Astrocyte (in vitro differentiated cells and primary cell): Measurements from ENCODE around the gene MYO6. TPM values are rescaled to one million over a fixed set of nuclear protein-coding genes. Genes with fewer than 3 reads are reported as not detected.

Experiments
- DNase-seq: peaks from one replicate; pipeline ENCODE4 v3.0.0-alpha.2; 2010; ENCODE audit warnings: low read depth
- FAIRE-seq: peaks from 2 replicates; lab custom pipeline; 2011; peaks lifted over from hg19 to GRCh38; lab: Jason Lieb, UNC
- H2AFZ ChIP-seq: 2 replicates; pipeline ENCODE4 v1.6.0; 2012; ENCODE audit warnings: low read depth, low read length, inconsistent platforms
- H3K27ac ChIP-seq: 2 replicates; pipeline ENCODE4 v1.5.1; 2011; ENCODE audit warnings: low read depth, low read length, inconsistent platforms
- H3K27me3 ChIP-seq: 2 replicates; pipeline ENCODE4 v1.6.0; 2011; ENCODE audit warnings: low read length, inconsistent platforms; ENCODE audit not compliant: insufficient read depth
- H3K36me3 ChIP-seq: 2 replicates; pipeline ENCODE4 v1.5.1; 2011; ENCODE audit warnings: low read length, inconsistent platforms; ENCODE audit not compliant: insufficient read depth
- H3K4me1 ChIP-seq: 2 replicates; pipeline ENCODE4 v1.5.1; 2011; ENCODE audit warnings: low read length, inconsistent platforms; ENCODE audit not compliant: insufficient read depth
- H3K4me2 ChIP-seq: 2 replicates; pipeline ENCODE4 v1.6.0; 2012; ENCODE audit warnings: low read length, inconsistent platforms
- H3K4me3 ChIP-seq: 2 replicates; pipeline ENCODE4 v1.5.1; 2011; ENCODE audit warnings: low read depth, mild to moderate bottlenecking, low read length, inconsistent platforms; ENCODE audit not compliant: insufficient read depth
- H3K79me2 ChIP-seq: 2 replicates; pipeline ENCODE4 v1.6.0; 2012; ENCODE audit warnings: mild to moderate bottlenecking, low read length, inconsistent platforms; ENCODE audit not compliant: insufficient read depth
- H3K9ac ChIP-seq: 2 replicates; pipeline ENCODE4 v1.6.0; 2012; ENCODE audit warnings: mild to moderate bottlenecking, low read length, inconsistent platforms
- H3K9me3 ChIP-seq: 2 replicates; pipeline ENCODE4 v1.5.1; 2012; ENCODE audit warnings: low read depth, mild to moderate bottlenecking, low read length, inconsistent platforms; ENCODE audit not compliant: insufficient read depth
- H4K20me1 ChIP-seq: 2 replicates; pipeline ENCODE4 v1.6.0; 2012; ENCODE audit warnings: low read length, inconsistent platforms; ENCODE audit not compliant: insufficient read depth
- H3K27ac Mint-ChIP-seq: one replicate; pipeline ENCODE4 v1.8.0; 2021; ENCODE audit warnings: mild to moderate bottlenecking, mixed read lengths; ENCODE audit not compliant: unreplicated experiment
- H3K27me3 Mint-ChIP-seq: one replicate; pipeline ENCODE4 v1.8.0; 2021; ENCODE audit warnings: low read depth, mixed read lengths; ENCODE audit not compliant: unreplicated experiment
- H3K36me3 Mint-ChIP-seq: one replicate; pipeline ENCODE4 v1.8.0; 2021; ENCODE audit warnings: low read depth, mixed read lengths; ENCODE audit not compliant: unreplicated experiment
- H3K4me1 Mint-ChIP-seq: one replicate; pipeline ENCODE4 v1.8.0; 2021; ENCODE audit warnings: low read depth, mixed read lengths; ENCODE audit not compliant: unreplicated experiment
- H3K4me3 Mint-ChIP-seq: one replicate; pipeline ENCODE4 v1.8.0; 2021; ENCODE audit warnings: mild to moderate bottlenecking, moderate library complexity, mixed read lengths; ENCODE audit not compliant: unreplicated experiment
- H3K9me3 Mint-ChIP-seq: one replicate; pipeline ENCODE4 v1.8.0; 2021; ENCODE audit warnings: mild to moderate bottlenecking, mixed read lengths; ENCODE audit not compliant: unreplicated experiment
- CTCF ChIP-seq: IDR thresholded peaks from 2 replicates; pipeline ENCODE4 v1.5.1; 2011; ENCODE audit warnings: low read depth, mild to moderate bottlenecking, inconsistent platforms, low read length, moderate library complexity; ENCODE audit not compliant: insufficient read depth
- EZH2 ChIP-seq: IDR thresholded peaks from 2 replicates; pipeline ENCODE4 v1.6.1; 2012; ENCODE audit warnings: mild to moderate bottlenecking, low read length, inconsistent platforms; ENCODE audit not compliant: insufficient read depth
- total RNA-seq: library from RNA; stranded (reverse); gene quantifications from 2 replicates; pipeline ENCODE4 v1.2.1, GENCODE V29; 2021

The MYO6 gene
- total RNA-seq, 1 donor from 2014 or later, result 33.1 TPM

GRCh38 chr6:75855052-75855451, 106.0 kb downstream of the MYO6 start:
- H3K27me3 ChIP-seq, result no peaks in the 10 kb centered on the region
- H3K9me3 Mint-ChIP-seq, result no peaks in the 10 kb centered on the region
- no peaks in the 10 kb centered on the region for H3K36me3 ChIP-seq
- no peaks in the 10 kb centered on the region for H3K27me3 Mint-ChIP-seq
- no peak overlapping the region for H2AFZ ChIP-seq
- no peak overlapping the region for H3K4me3 Mint-ChIP-seq
- peaks cover 9% of the 10 kb centered on the region for H3K4me1 Mint-ChIP-seq
- no peak overlapping the region for H3K27ac ChIP-seq
- FAIRE-seq (no peak), DNase-seq (peak; percentile 42)
- H3K4me3 ChIP-seq, result no peak overlapping the region
- H3K4me2 ChIP-seq, result no peak overlapping the region
- H4K20me1 ChIP-seq, result no peaks in the 10 kb centered on the region
- no peaks in the 10 kb centered on the region for H3K79me2 ChIP-seq
- H3K27ac Mint-ChIP-seq, result no peak overlapping the region
- H3K4me1 ChIP-seq, result peaks cover 5% of the 10 kb centered on the region
- peaks cover 2% of the 10 kb centered on the region for H3K36me3 Mint-ChIP-seq
- no peak overlapping the region for H3K9ac ChIP-seq
- H3K9me3 ChIP-seq, result no peaks in the 10 kb centered on the region
- TF ChIP-seq CTCF (peak; percentile 57), EZH2 (no peak)

DNA sequence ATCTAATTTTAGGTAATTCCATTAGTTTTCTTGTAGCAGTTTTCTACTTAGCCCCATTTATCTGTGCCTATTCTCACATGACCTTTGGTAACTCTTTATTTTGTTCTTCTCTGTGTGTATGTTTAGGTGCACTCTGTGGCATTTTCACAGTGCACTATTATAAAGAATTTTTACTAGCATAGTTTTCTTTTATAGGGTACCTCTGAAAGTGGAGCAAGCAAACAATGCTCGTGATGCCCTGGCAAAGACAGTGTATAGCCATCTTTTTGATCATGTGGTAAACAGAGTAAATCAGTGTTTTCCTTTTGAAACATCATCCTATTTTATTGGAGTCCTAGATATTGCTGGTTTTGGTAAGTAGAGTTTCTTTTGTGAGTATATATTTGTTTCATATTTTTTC, 107.9 kb downstream of the MYO6 start:
- no peak for FAIRE-seq

More for the DNA sequence above, 107.9 kb downstream of the MYO6 start:
- H3K79me2 ChIP-seq, result no peaks in the 10 kb centered on the region
- no peak overlapping the region for H3K4me2 ChIP-seq
- no peak overlapping the region for H3K9ac ChIP-seq
- H3K27ac ChIP-seq, result no peak overlapping the region
- no peaks in the 10 kb centered on the region for H3K27me3 ChIP-seq
- DNase-seq, result no peak
- H3K4me3 ChIP-seq, result no peak overlapping the region
- TF ChIP-seq EZH2, result no peak
- TF ChIP-seq CTCF, result no peak
- no peak overlapping the region for H3K4me3 Mint-ChIP-seq
- no peaks in the 10 kb centered on the region for H3K9me3 Mint-ChIP-seq
- no peaks in the 10 kb centered on the region for H4K20me1 ChIP-seq
- H3K4me1 ChIP-seq, result no peaks in the 10 kb centered on the region
- H3K9me3 ChIP-seq, result no peaks in the 10 kb centered on the region
- no peak overlapping the region for H3K27ac Mint-ChIP-seq
- H3K27me3 Mint-ChIP-seq, result no peaks in the 10 kb centered on the region
- no peaks in the 10 kb centered on the region for H3K36me3 ChIP-seq
- H3K36me3 Mint-ChIP-seq, result peaks cover 2% of the 10 kb centered on the region
- H2AFZ ChIP-seq, result no peak overlapping the region
- peaks cover 3% of the 10 kb centered on the region for H3K4me1 Mint-ChIP-seq
